Measurements from ENCODE around the gene SLC43A3. TPM values are rescaled to one million over a fixed set of nuclear protein-coding genes. Genes with fewer than 3 reads are reported as not detected.

Gene SLC43A3
- total and polyA plus RNA-seq, 2 of the 4 experiments (the other 2 are of a cell fraction), result 12.7 to 21.1 TPM

- no peaks in the 10 kb centered on the region for H4K20me1 ChIP-seq (ENCODE audit: insufficient read depth, low read length)
- H3K27me3 ChIP-seq (ENCODE audit: control insufficient read depth, insufficient read depth, low read length), result no peaks in the 10 kb centered on the region
- peaks cover 3% of the 10 kb centered on the region; the same call in 1 of the 2 replicates for H3K4me1 ChIP-seq (ENCODE audit: control insufficient read depth, insufficient read depth, low read length)
- H3K9me3 ChIP-seq (ENCODE audit: control insufficient read depth, insufficient read depth, low read length), result no peaks in the 10 kb centered on the region
- no peak overlapping the region for H2BK120ac ChIP-seq (ENCODE audit: low read depth, low read length)
- no peak overlapping the region for H3K4ac ChIP-seq (ENCODE audit: low read depth, low read length)
- H3K9me1 ChIP-seq (ENCODE audit: insufficient read depth, low read length), result no peaks in the 10 kb centered on the region
- no peak overlapping the region for H3K9ac ChIP-seq (ENCODE audit: low read depth, low read length)
- H2AK9ac ChIP-seq (replicated peaks; ENCODE audit: low read depth, low read length, poor library complexity), result no peak overlapping the region
- no peak overlapping the region for H2AK5ac ChIP-seq (ENCODE audit: low read depth, low read length)
- H3K36me3 ChIP-seq (ENCODE audit: control insufficient read depth, insufficient read depth, low read length), result peaks cover 21% of the 10 kb centered on the region
- no peak overlapping the region for H4K91ac ChIP-seq (ENCODE audit: insufficient read depth, low read depth, low read length)
- no peak overlapping the region for H3K14ac ChIP-seq (replicated peaks; ENCODE audit: low read depth, low read length)
- H3K4me2 ChIP-seq (ENCODE audit: low read depth, low read length), result no peak overlapping the region
- intact Hi-C loops (cut with micrococcal nuclease) (no loop called here), dilution Hi-C loops (cut with HindIII; ENCODE audit: low sequenced_read_pairs, unreplicated experiment) (no loop called here), in situ Hi-C loops (cut with MboI; ENCODE audit: low sequenced_read_pairs) (no loop called here)
- TF ChIP-seq BHLHE40 (IDR thresholded peaks at IDR 0.05; ENCODE audit: low read depth, low read length) (no peak), CHD1 (IDR thresholded peaks at IDR 0.05; ENCODE audit: low read depth, low read length) (no peak), RAD21 (IDR thresholded peaks at IDR 0.05; ENCODE audit: low read length) (no peak), CEBPB (IDR thresholded peaks at IDR 0.05; ENCODE audit: low read depth, low read length) (no peak)
- H2AFZ ChIP-seq (replicated peaks; ENCODE audit: low read length, poor library complexity), result no peak overlapping the region
- H4K8ac ChIP-seq (ENCODE audit: low read depth in 2 of 2, low read length in 2 of 2), result no peak overlapping the region
- DNase-seq (no peak), ATAC-seq (ENCODE audit: low read depth) (no peak)
- no peak overlapping the region for H3K4me3 ChIP-seq (ENCODE audit: insufficient read depth, low read depth, low read length)
- BruUV-seq (replicated peaks), result no TSS peak
- ChIA-PET POLR2A (ENCODE audit: unreplicated experiment) (no interaction called here), CTCF (no interaction called here)
- H3K56ac ChIP-seq (ENCODE audit: extremely low read depth, insufficient read depth, low read length), result no peak overlapping the region
- H3K27ac ChIP-seq (ENCODE audit: insufficient read depth, low read length), result no peak overlapping the region
- no peak overlapping the region for H4K5ac ChIP-seq (ENCODE audit: low read depth, low read length)
- no peak overlapping the region for H2BK20ac ChIP-seq (ENCODE audit: low read depth, low read length)
- no peak overlapping the region for H2BK5ac ChIP-seq (ENCODE audit: low read depth, low read length, poor library complexity, severe bottlenecking)
- H3K23ac ChIP-seq (ENCODE audit: low read depth, low read length), result no peak overlapping the region
- H3K79me1 ChIP-seq (ENCODE audit: low read depth in 1 of 2, low read length in 2 of 2), result no peaks in the 10 kb centered on the region
- WGBS, 2 experiments (ENCODE audit: extremely low coverage in 2 of 2, insufficient read length in 1 of 2), result no CpG with 5 or more reads among the region's 2 CpGs
- no peak overlapping the region for H2BK15ac ChIP-seq (ENCODE audit: low read depth, low read length)
- H3K18ac ChIP-seq (ENCODE audit: low read depth, low read length), result no peak overlapping the region
These were observed 18.1 kb downstream of the SLC43A3 start for GRCh38 chr11:57408771-57409170.

Measured in IMR-90 (cell line).